ENCODE measurements around the gene PLA2G4E.

The PLA2G4E gene

DNA sequence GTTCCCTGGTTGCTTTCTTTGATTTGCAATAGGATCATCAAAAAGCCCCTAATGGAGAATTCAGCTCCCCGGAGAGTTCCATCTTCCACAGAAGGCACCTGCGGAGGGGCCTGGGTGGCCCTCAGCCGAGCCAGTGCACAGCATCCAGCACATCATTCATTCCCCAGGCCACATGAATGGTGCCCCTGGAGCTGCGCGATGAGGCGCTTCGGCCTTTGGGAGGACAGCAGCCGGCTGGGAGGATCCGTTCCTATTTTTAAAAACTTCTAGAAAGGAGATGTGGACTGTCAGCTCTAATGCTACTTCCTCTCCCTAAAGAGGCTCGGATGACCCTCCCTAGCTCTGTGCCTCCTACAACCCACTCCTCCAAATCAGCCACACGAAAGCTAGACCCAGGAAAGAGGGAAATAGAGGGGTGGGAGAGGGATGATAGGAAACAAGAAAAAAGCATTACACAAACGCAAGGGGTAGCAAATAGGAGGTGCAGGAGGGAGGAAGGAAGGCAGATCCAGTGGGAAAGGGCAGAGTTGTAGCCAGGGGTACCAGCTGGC is 68.8 kb downstream of the PLA2G4E start:
- no peak for DNase-seq

DNA sequence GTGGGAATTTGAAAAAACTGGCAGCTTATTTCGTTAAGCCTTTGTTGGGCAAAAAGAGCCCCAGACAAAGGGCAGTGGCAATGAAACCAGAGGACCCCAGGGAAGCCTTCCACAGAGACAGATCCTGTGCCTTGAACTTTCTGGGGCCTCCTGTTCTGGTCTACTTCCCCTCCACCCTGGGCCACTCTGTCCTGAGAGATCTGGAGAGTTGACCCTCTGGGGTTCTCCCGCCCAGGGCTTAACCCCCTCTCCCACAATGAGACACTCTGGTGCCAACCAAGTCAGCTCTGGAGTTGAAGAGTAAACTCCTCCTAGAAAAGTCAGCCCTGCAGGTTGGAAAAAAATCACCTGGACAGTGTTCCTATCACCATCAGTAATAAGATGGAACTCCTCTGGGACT is 69.3 kb downstream of the PLA2G4E start:
- no peak for DNase-seq

GRCh38 chr15:41950489-41950888 is 70.4 kb downstream of the PLA2G4E start:
- DNase-seq = no peak

DNA sequence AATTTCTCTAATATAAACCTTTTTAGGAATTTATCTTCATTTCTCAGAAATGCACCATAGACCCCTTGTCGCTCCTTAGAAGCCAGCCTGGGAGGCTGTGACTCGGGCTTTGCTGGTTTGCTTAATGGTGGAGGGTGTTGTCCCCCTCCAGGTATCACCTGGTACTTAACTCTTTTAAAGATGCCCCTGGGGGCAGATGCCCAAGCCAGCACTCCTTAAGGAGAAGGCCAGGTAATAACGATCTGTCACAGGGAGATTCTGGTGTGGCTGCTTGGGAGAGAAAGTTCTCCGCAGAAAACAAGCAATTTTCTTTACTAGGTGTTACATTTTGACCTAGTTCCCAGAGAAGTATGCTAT is 70.7 kb downstream of the PLA2G4E start:
- DNase-seq = no peak

DNA sequence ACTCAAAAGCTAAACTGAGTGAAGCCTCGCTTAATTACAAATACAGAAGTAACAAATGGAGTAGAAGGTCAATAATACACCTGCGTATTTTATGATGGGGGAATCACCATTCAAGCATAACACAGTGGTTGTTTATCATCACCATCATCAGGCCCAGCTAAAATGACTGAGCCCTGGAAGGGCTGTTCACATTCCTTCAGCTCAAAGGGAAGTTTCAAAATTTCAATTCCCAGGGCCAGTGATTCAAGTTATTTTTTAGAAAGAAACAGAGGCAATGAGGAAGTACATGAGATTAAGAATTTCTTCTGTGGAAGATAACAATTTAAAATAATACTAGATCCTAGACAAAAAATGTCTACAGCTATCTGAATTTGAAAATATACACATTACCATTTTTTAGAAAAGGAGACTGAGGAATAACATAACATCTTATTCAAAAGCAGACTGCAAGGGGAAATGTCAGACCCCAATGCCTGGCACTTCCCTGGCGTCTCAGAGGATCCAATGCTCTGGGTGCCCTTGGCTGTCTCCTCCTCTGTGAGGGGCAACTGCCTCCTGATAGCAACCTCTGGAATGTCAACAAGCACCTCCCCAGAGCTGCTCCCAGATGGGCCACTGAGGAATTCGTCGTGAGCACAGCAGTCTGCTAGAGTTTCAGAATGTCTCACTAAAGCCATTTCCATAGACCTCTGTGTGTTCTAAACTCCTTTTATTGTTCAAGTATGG is 71.3 kb downstream of the PLA2G4E start:
- no peak for DNase-seq

DNA sequence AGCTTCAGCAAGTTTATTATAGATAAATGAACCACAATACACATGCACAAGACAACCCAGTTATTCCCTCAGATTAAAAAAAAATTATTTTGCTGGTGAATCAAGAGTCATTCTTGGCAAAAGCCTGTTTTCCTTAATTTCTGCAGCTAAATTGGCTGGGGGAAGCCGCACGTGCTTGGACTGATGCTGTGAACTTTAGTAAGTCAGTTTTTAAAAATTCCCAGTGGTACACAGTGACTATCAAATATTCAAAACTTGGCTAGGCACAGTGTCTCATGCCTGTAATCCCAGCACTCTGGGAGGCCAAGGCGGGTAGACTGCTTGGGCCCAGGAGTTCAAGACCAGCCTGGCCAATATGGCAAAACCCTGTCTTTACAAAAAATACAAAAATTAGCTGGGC is 72.4 kb downstream of the PLA2G4E start:
- no peak for DNase-seq

DNA sequence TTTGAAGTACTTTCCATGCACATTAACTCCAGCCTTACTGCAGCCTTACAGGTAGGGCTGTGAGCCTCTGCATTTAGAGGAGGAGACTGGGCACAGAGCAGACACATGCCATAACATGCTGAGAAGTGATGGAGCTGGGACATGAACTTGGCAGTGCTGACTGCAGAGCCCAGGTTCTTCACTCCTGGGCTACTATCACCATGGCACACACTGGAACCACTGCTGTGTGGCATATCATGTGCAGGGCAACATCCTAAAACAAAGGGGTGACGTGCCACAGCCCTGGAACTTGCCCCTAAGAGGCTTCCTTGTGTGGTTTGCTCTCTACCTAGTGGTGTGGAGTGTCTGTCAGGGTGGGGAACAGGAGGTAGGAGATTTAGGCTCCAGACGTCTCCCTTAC is 73.9 kb downstream of the PLA2G4E start:
- no peak for DNase-seq

DNA sequence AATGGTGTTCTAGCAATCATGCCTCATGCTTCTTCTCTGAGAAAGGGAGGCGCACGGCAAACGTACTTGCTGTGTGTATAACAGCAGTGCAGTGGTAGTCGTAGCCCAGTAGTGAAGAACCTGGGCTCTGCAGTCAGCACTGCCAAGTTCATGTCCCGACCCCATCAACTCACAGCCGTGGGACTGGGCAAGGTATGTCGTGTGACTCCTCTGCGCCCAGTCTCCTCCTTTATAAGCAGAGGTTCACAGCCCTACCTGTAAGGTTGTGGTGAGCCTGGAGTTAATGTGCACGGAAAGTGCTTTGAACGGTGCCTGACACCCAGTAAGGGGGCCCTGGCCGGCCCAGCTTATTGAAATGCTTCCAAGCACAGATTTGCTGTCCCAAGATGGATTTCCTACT is 75.1 kb downstream of the PLA2G4E start:
- no peak for DNase-seq

GRCh38 chr15:41945221-41945620 is 75.6 kb downstream of the PLA2G4E start:
- DNase-seq = no peak

DNA sequence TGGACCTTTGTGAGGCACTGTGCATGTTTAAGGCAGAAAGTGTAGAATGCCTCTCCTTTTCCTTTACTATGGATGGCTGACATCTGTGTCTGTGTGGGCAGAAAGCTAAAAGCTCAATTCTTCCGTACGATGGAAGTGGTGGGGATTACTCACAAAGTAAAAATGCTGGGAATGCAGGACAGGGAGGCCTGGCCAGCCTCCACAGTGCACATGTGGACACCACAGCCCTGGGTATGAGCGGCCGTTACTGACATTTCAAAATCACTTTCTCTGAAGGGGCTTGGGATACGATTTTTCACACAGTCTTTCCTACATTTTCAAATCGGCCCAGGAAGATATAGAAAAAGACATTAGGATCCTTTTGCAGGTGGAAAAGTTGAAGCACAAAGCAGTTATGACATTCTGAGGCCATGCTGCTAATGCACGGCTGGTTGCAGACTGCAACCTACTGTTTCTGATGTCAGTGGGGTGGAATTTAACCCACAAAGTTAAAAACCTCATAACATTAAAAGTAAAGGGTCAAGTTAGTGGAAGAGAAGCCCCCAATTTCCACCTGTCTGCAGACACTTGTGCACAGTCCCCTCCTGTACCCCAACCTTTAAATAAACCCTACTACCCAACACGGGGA is 76.4 kb downstream of the PLA2G4E start:
- no peak for DNase-seq

- DNase-seq = no peak
Measured at GRCh38 chr15:41943543-41944312, 77.1 kb downstream of the PLA2G4E start.

- DNase-seq = no peak
Measured at GRCh38 chr15:41942886-41943285, 78.0 kb downstream of the PLA2G4E start.

GRCh38 chr15:41941644-41942415 is 79.0 kb downstream of the PLA2G4E start:
- DNase-seq = no peak

- no peak for DNase-seq
Measured at GRCh38 chr15:41940441-41940857, 80.4 kb downstream of the PLA2G4E start.

DNA sequence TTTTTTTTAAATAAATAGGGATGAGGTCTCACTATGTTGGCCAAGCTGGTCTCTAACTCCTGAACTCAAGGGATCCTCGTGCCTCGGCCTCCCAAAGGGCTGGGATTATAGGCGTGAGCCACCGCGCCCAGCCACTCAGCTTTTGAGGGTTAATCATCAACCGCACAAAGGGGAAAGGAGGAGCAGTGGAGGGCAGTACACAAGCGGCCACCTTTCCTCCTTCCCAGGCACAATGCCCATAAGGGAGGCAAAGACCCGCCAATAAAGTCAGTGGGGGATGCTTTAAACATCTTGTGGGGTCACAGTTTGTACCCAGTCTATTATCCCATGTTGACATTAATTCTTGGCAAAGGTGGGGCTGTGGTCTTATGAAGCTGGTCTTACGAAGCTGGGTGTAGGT is 80.9 kb downstream of the PLA2G4E start:
- no peak for DNase-seq

GRCh38 chr15:41937568-41937923 is 83.3 kb downstream of the PLA2G4E start:
- DNase-seq = no peak

DNA sequence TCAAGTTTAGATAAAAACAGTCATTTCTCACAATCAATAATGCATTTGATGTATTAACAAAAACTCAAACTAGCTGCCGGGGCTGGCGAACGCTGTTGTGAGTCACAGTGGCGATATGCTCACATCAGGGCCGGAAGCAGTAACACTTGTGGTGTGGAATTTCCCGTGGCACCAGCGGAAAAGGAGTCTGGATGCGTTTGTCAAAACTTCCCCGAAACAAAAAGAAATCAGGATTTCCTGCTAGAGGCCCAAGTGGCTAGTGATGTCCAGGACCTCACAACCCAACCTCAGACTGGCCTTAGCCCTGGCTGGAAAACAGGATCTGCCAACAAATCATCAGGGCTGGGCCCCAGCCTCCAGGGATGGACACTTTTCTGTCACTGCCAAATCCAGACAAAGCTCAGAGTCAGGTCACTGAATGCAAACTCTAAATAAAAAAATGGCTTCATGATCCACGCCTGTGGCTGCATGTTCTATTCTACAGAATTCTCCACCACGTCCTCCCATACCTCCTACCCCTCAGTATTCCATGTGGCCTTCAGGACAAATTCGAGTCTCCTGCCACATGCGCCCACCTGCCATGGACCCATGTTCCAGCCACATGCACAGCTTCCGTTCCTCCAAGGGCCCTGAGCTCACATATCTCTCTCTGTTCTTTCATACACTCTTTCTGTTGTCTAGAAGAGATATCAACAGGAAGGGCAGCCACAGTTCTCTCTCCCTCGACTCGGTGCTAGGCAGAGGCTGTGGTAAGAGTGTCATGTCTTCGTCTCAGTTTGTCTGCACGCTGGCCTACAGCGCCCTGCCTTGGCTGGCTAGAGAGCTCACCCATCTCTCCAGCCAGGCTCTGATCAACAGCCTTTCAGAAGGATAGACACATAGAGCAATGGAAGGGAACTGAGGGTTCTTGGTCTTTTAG is 83.9 kb downstream of the PLA2G4E start:
- peak; percentile 18 for DNase-seq

DNA sequence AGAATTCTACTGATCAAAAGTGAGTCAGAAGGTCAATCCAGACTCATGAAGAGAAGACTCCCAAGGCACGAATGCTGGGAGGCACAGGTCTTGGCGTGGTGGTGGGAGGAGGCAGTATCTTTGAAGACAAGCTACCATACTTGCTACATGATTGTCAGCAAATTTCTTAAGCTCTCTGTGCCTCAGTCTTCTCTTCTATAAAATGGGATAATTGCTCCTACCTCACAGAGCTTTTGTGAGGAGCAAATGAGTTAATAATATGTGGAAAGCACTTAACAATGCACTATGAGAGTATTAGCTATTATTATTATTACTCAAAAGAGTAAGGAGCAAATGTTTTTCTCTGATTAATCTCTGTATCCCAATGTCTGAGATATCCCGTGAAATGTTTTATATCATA is 84.7 kb downstream of the PLA2G4E start:
- no peak for DNase-seq

DNA sequence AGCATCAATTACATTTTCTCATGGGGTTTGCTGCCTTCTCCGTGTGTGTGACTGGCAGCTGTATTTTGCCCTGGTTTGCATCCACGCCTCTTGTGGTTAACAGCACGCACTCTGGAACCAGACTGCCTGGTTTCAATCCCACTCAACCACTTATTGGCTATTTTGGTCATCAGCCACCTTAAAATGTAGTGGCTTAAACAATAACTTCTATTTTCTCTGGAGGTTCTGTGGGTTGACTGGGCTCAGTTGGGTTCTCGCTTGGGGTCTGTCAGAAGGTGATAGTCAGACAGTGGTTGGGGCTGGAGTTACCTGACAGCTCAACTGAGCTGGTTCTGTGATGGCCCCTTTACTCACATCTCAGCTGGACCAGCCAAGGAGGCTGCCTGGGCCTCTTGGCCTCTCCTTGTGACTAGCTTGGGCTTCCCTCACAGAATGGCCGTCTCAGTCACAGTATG is 85.2 kb downstream of the PLA2G4E start:
- DNase-seq = no peak

- DNase-seq = no peak
Measured at GRCh38 chr15:41934843-41935242, 86.0 kb downstream of the PLA2G4E start.

DNA sequence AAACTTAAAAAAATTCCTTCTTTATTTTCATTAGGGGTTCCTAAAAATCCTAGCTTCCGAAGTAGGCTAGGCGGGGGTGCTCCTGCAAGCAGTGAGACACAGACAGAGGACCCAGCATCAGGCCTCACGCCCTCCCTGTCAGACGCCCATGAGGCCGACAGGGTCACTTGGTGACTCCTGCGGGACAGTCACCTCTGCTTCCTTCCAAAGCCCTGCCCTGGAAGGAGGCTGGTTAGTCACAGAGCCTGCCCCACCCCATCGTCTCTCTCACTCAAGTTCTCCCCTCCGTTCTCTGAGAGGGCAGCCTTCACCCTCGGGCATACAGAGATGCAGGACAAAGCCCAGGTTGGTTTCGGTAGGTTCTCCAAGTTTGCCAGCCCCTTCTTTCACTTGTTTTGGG is 87.1 kb downstream of the PLA2G4E start:
- DNase-seq = no peak

- no peak for DNase-seq
Measured at GRCh38 chr15:41933326-41933725, 87.5 kb downstream of the PLA2G4E start.
